ENCODE data around the gene CAMP. TPM values are rescaled to one million over a fixed set of nuclear protein-coding genes. Genes with fewer than 3 reads are reported as not detected.
"Not testable (repeated sequence)": the region's sequence is repeated elsewhere in the genome, so short reads cannot be mapped to it uniquely, and the experiment has no call there.

Gene CAMP
- total RNA-seq, 1 donor from 2014 or later = not detected

GRCh38 chr3:48211776-48212175, 11.5 kb upstream of the CAMP start:
- not testable (repeated sequence) for DNase-seq (ENCODE audit: extremely low read depth, low read depth, low spot score)

GRCh38 chr3:48214225-48214624, 9.1 kb upstream of the CAMP start:
- no peak for DNase-seq (ENCODE audit: extremely low read depth, low read depth, low spot score)

- no peak for DNase-seq (ENCODE audit: extremely low read depth, low read depth, low spot score)
Observed at GRCh38 chr3:48215019-48215418, 8.3 kb upstream of the CAMP start.

GRCh38 chr3:48215466-48215865, 7.8 kb upstream of the CAMP start:
- DNase-seq (ENCODE audit: extremely low read depth, low read depth, low spot score) = no peak

DNA sequence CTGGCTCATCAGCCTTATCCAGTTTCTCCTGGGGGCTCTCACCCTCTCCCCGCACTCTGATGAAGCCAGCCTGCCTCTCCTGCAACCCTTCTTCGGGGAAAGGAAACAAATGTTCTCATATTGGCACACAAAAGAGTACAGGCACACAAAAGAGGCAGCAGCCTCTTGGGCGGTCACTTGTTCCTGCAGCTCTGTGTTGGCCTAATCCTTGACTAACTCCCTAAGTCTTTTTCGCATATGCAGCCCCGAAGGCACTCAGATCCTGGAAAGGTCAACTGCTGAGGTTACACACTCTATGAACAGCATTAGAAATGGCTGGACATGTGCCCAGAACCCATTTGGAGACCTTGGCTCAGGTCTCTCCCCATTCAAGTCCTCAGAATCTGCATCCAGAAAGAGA, 7.4 kb upstream of the CAMP start:
- DNase-seq (ENCODE audit: extremely low read depth, low read depth, low spot score) = no peak

DNA sequence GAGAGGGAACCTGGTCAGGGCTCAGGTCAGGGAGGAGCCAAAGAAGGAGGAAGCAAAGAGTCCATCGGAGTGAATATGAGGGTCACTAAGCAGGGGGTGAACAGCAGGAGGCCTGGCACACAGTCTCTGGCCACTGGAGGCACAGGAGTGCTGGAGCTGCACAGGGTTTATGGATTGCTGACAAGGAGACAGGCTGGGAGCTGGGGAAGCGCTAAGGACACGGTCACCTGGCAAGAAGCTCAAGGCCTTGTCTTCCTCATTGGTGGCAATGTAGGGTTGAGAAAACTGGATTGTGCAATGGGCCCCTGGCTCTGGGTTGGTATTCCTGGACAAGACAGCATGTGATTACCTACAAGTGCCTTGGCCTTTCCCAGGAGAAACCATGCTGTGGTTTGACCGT, 5.8 kb upstream of the CAMP start:
- DNase-seq (ENCODE audit: extremely low read depth, low read depth, low spot score) = no peak

DNA sequence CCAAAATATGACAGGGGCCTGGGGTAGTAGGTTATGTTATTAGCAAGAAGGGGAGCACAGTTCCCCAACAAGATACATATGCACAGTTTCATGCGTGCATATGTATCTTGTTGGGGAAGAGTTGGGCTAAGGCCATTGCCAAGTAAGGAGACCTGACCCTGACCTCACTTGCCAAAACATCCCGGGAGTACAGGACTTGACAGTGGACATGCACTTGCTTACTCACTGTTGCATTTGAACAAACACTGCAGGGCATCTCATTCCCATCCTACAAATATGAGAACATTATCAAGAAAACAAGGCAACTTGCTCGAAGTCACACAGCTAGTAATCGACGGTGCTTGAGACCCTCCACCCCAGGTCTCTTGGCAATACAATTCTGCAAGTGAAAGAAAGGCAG, 4.8 kb upstream of the CAMP start:
- no peak for DNase-seq (ENCODE audit: extremely low read depth, low read depth, low spot score)

GRCh38 chr3:48219543-48219942, 3.8 kb upstream of the CAMP start:
- DNase-seq (ENCODE audit: extremely low read depth, low read depth, low spot score) = no peak

DNA sequence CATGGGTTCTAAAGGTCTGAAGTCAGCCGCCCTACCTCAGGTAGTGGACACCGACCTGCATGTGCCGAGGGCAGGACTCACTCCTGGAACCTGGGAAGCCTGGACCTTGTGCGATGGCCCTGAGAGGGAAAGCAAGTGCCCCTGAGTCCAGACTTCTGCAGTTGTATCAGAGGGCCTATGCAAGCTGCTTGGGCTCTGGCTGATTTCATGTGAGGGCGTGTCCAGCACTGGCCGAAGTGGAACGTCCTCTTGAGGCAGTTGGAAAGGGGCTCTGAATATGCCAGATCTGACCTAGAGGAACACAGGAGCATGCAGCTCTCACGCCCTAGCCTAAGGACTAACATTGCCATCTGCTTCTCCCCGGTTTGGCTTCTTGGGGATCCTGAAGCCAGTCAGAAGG, 2.5 kb upstream of the CAMP start:
- no peak for DNase-seq (ENCODE audit: extremely low read depth, low read depth, low spot score)

- DNase-seq (ENCODE audit: extremely low read depth, low read depth, low spot score) = no peak
Observed at GRCh38 chr3:48225587-48225986, 2.3 kb downstream of the CAMP start.

DNA sequence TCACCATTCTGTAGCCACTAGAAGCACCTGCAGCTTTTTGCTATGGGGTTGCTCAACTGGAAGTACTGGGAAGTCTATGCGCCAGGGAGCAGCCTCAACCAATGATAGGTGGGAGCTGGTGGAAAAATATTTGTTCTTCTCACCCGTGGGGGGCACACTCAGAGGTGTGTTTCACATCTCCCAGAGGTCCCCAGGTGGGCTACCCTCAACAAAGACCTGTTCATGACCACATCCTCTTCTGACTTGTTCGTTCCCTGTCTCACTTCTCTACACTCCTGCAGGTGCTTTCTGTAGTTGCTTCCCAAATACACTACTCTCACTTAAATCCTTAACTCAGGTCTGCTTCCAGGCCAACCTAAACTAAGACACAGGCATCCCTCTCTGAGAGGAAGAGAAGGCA, 3.6 kb downstream of the CAMP start:
- no peak for DNase-seq (ENCODE audit: extremely low read depth, low read depth, low spot score)

- no peak for DNase-seq (ENCODE audit: extremely low read depth, low read depth, low spot score)
Observed at GRCh38 chr3:48232232-48232631, 8.9 kb downstream of the CAMP start.

GRCh38 chr3:48232734-48233133, 9.4 kb downstream of the CAMP start:
- DNase-seq (ENCODE audit: extremely low read depth, low read depth, low spot score) = no peak

- DNase-seq (ENCODE audit: extremely low read depth, low read depth, low spot score) = no peak
Observed at GRCh38 chr3:48233542-48233941, 10.2 kb downstream of the CAMP start.

DNA sequence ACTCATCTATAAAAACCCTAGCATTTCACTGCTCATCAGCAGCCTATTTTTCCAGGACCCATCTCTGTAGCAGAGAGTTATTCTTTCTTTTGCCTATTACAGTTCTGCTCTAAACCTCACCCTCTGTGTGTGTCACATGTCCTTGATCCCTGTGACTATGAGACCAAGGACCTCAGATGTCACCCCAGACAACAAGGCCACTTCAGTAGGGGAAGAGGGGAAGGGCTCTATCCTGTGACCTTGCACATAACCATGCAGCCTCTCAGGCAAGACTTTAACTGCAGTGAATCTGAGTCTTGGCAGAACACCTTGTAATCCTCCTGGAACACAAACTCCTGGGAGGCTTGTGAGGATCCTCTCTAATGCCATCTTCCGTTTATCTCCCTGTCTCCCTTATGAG, 13.2 kb downstream of the CAMP start:
- DNase-seq (ENCODE audit: extremely low read depth, low read depth, low spot score) = no peak

- DNase-seq (ENCODE audit: extremely low read depth, low read depth, low spot score) = no peak
Observed at GRCh38 chr3:48238531-48239085, 15.3 kb downstream of the CAMP start.

GRCh38 chr3:48240000-48240963, 17.0 kb downstream of the CAMP start:
- no peak for DNase-seq (ENCODE audit: extremely low read depth, low read depth, low spot score)

- DNase-seq (ENCODE audit: extremely low read depth, low read depth, low spot score) = no peak
Observed at GRCh38 chr3:48241796-48242455, 18.6 kb downstream of the CAMP start.

- DNase-seq (ENCODE audit: extremely low read depth, low read depth, low spot score) = no peak
Observed at GRCh38 chr3:48243886-48244285, 20.6 kb downstream of the CAMP start.

DNA sequence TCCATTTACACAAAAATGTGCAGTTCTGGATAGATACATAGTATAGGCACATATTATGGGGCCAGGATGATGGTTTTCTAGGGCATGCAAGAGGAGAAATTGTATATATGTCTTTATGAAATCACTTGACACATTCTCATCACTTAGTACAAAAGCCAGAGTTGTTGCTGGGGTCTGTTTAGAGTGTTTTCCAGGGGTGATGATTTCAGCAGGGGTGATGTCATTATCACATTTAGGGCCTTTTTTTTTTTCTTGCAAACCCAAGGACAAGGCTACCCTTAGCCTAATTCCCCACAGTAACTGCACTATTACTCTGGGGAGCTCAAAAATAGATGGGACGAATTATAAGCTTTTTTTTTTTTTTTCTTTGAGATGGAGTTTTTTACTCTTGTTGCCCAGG, 21.2 kb downstream of the CAMP start:
- no peak for DNase-seq (ENCODE audit: extremely low read depth, low read depth, low spot score)

GRCh38 chr3:48245136-48245535, 21.8 kb downstream of the CAMP start:
- no peak for DNase-seq (ENCODE audit: extremely low read depth, low read depth, low spot score)

DNA sequence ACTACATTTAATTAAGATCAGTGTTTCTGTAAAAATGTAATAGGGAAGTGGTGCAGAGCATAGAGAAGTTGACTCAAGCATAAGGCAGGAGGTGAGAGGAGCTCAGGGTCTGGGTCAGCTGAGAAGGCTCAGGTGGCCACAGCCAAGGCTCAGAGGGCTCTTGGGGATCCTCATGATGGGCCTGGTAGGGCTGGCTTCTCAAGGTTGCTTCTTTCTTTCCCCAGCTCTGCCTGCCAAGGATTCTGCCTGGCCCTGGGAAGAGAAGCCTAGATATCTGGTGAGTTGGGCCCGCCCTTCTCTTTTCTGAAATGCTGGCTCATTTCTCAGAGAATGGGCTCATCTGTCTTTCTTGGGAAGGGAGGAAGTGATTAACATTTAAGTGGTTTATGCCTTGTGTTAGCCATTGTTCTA, 24.1 kb downstream of the CAMP start:
- DNase-seq (ENCODE audit: extremely low read depth, low read depth, low spot score) = no peak

All from glomerular endothelial cell (primary cell).